GM21423 (cell line): ENCODE data around the gene RHEBL1.

ENCODE experiments used
- ATAC-seq: cut with Tn5 transposase; IDR thresholded peaks from one replicate; pipeline ENCODE4 v1.9.1; 2021; ENCODE audit warnings: mild to moderate bottlenecking, moderate library complexity; ENCODE audit not compliant: unreplicated experiment

Gene RHEBL1

GRCh38 chr12:49055092-49055491, 14.7 kb downstream of the RHEBL1 start:
- ATAC-seq, result no peak

GRCh38 chr12:49054524-49054923, 15.3 kb downstream of the RHEBL1 start:
- no peak for ATAC-seq

- no peak for ATAC-seq
Observed at GRCh38 chr12:49054096-49054495, 15.7 kb downstream of the RHEBL1 start.

- ATAC-seq, result no peak
Observed at GRCh38 chr12:49052451-49053208, 17.1 kb downstream of the RHEBL1 start.

GRCh38 chr12:49051777-49052438, 17.9 kb downstream of the RHEBL1 start:
- no peak for ATAC-seq

- ATAC-seq, result no peak
Observed at GRCh38 chr12:49051373-49051764, 18.4 kb downstream of the RHEBL1 start.

GRCh38 chr12:49050507-49051372, 19.0 kb downstream of the RHEBL1 start:
- no peak for ATAC-seq

- ATAC-seq, result no peak
Observed at GRCh38 chr12:49049566-49050224, 20.1 kb downstream of the RHEBL1 start.

GRCh38 chr12:49048953-49049352, 20.8 kb downstream of the RHEBL1 start:
- no peak for ATAC-seq

GRCh38 chr12:49046129-49046895, 23.5 kb downstream of the RHEBL1 start:
- ATAC-seq, result no peak

- ATAC-seq, result no peak
Observed at GRCh38 chr12:49044660-49045059, 25.1 kb downstream of the RHEBL1 start.

GRCh38 chr12:49043856-49044258, 25.9 kb downstream of the RHEBL1 start:
- no peak for ATAC-seq

GRCh38 chr12:49043241-49043640, 26.5 kb downstream of the RHEBL1 start:
- ATAC-seq, result no peak

GRCh38 chr12:49041881-49042484, 27.8 kb downstream of the RHEBL1 start:
- no peak for ATAC-seq

- no peak for ATAC-seq
Observed at GRCh38 chr12:49041036-49041880, 28.5 kb downstream of the RHEBL1 start.

GRCh38 chr12:49040364-49040855, 29.4 kb downstream of the RHEBL1 start:
- no peak for ATAC-seq

- no peak for ATAC-seq
Observed at GRCh38 chr12:49039421-49040363, 30.1 kb downstream of the RHEBL1 start.
